ENCODE results near the gene IFNA8.
A peak's percentile ranks its signal among the peaks of the same experiment; 100 is the strongest.
"Not testable (repeated sequence)": the region's sequence is repeated elsewhere in the genome, so short reads cannot be mapped to it uniquely, and the experiment has no call there.

IFNA8 gene

GRCh38 chr9:21408817-21409216 is at the start of gene IFNA8:
IFNA8 (plus strand) TSS chr9:21409117; CDS start chr9:21409177, 60 bp downstream.
- H3K27me3 ChIP-seq: no peaks in the 10 kb centered on the region
- no peaks in the 10 kb centered on the region for H3K9me3 ChIP-seq
- no peak within 1 kb of the TSS for H3K4me3 ChIP-seq
- TF ChIP-seq Cebpa-rat (IDR thresholded peaks at IDR 0.05): no peak
- peak within 1 kb of the TSS; percentile 29; the same call in 1 of the 2 replicates for H3K4me2 ChIP-seq
- H3K9ac ChIP-seq: no peak within 1 kb of the TSS
- no peaks in the 10 kb centered on the region for H3K36me3 ChIP-seq
- H3K4me1 ChIP-seq: peaks cover 42% of the 10 kb centered on the region
- H4K20me1 ChIP-seq: no peaks in the 10 kb centered on the region
- 0 out of 2 replicates have a peak within 1 kb of the TSS, but pooled peaks have one; percentile 10 for H3K27ac ChIP-seq

DNA sequence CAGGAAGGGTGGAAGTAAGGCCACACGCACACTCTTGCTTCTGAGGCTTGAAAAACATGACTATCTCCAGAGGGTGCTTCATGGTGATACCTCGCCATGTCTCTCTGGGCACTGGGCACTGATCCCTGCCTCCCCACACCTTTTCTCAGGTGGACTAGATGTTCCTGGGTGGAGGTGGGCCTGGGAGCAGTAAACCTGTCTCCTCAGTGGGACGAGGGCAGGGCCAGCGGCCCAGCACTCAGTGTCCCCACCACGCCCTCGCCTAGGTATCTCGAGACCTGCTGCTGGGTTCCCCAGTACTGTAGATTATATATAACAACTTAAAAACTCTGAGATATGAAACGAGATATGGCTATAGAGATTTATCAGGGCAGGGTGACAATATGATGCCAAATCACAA is 46.6 kb upstream of the IFNA8 start:
- Histone ChIP-seq H3K36me3 (no peaks in the 10 kb centered on the region), H3K4me1 (peaks cover 21% of the 10 kb centered on the region), H3K9ac (no peak overlapping the region), H3K4me2 (no peak overlapping the region), H3K27ac (no peak overlapping the region), H3K9me3 (no peaks in the 10 kb centered on the region), H3K27me3 (no peaks in the 10 kb centered on the region), H4K20me1 (no peaks in the 10 kb centered on the region), H3K4me3 (no peak overlapping the region)
- no peak for TF ChIP-seq Cebpa-rat (IDR thresholded peaks at IDR 0.05)

GRCh38 chr9:21367169-21367568 is 41.7 kb upstream of the IFNA8 start:
- not testable (repeated sequence) for H3K36me3 ChIP-seq, H3K4me3 ChIP-seq, H3K27ac ChIP-seq, H3K4me1 ChIP-seq, H3K9ac ChIP-seq, H3K27me3 ChIP-seq, H3K4me2 ChIP-seq, H3K9me3 ChIP-seq, H4K20me1 ChIP-seq

- H3K4me2 ChIP-seq: no peak within 1 kb of the TSS
- no peak for TF ChIP-seq Cebpa-rat (IDR thresholded peaks at IDR 0.05)
- no peak within 1 kb of the TSS for H3K4me3 ChIP-seq
- H3K27ac ChIP-seq: no peak within 1 kb of the TSS
- H4K20me1 ChIP-seq: no peaks in the 10 kb centered on the region
- no peaks in the 10 kb centered on the region for H3K27me3 ChIP-seq
- no peaks in the 10 kb centered on the region for H3K36me3 ChIP-seq
- no peaks in the 10 kb centered on the region for H3K4me1 ChIP-seq
- H3K9me3 ChIP-seq: no peaks in the 10 kb centered on the region
- no peak within 1 kb of the TSS for H3K9ac ChIP-seq
Measured at GRCh38 chr9:21367957-21368356, 41.0 kb upstream of the IFNA8 start, which contains the start of gene IFNA13. IFNA13 (minus strand) TSS chr9:21368057; CDS start chr9:21368010, 47 bp downstream.

DNA sequence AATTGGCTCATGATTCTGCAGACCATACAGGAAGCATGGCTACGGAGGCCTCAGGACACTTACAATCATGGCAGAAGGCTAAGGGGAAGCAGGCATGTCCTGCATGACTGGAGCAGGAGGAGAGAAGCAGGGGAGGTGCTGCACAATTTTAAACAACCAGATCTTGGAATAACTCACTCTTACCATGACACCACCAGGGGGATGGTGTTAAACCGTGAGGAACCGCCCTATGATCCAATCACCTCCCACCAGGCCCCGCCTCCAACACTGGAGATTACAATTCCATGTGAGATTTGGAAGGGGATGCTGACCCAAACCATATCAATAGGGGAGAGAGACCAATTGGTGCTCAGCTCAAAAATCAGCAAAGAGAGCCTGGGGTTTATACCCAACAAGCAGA is 37.5 kb upstream of the IFNA8 start:
- not testable (repeated sequence) for H3K36me3 ChIP-seq, H3K27ac ChIP-seq, H3K4me3 ChIP-seq, H3K9me3 ChIP-seq, H4K20me1 ChIP-seq, H3K4me1 ChIP-seq, H3K9ac ChIP-seq, H3K4me2 ChIP-seq, H3K27me3 ChIP-seq

GRCh38 chr9:21381448-21382339 is 27.2 kb upstream of the IFNA8 start:
- Histone ChIP-seq H3K27me3 (no peaks in the 10 kb centered on the region), H3K9ac (no peak overlapping the region), H3K4me2 (peak overlapping the region; percentile 73), H4K20me1 (no peaks in the 10 kb centered on the region), H3K36me3 (no peaks in the 10 kb centered on the region), H3K4me1 (peaks cover 39% of the 10 kb centered on the region), H3K27ac (no peak overlapping the region), H3K9me3 (no peaks in the 10 kb centered on the region), H3K4me3 (peak overlapping the region; percentile 17; the same call in 1 of the 2 replicates)
- no peak for TF ChIP-seq Cebpa-rat (IDR thresholded peaks at IDR 0.05)

DNA sequence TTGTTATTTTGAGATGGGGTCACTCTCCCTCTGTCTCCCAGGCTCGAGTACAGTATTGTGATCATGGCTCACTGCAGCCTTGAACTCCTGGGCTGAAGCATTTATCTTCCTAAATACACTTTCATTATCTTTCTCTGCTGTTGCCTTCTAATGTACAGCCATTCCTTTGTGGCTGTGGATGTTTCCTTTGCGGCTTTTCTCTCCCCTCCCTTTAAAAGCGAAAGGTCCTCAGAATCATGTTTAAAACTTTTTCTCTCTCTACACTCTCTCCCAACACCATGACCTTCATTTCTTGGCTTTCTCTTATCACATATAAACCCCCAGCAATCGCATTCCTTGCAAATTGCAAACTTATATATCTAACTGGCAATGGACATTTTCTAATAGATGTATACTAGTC is 25.3 kb upstream of the IFNA8 start:
- Histone ChIP-seq H3K9me3 (no peaks in the 10 kb centered on the region), H3K4me3 (no peak overlapping the region), H3K36me3 (no peaks in the 10 kb centered on the region), H3K9ac (no peak overlapping the region), H3K4me2 (no peak overlapping the region), H3K27ac (no peak overlapping the region), H3K4me1 (peaks cover 37% of the 10 kb centered on the region), H4K20me1 (no peaks in the 10 kb centered on the region), H3K27me3 (no peaks in the 10 kb centered on the region)
- TF ChIP-seq Cebpa-rat (IDR thresholded peaks at IDR 0.05): no peak

GRCh38 chr9:21385131-21385670 is 23.7 kb upstream of the IFNA8 start, which contains the start of gene IFNA2:
IFNA2 (minus strand) TSS chr9:21385398; CDS start chr9:21385329, 69 bp downstream.
- peak within 1 kb of the TSS; percentile 51 for H3K4me2 ChIP-seq
- no peaks in the 10 kb centered on the region for H3K27me3 ChIP-seq
- H3K27ac ChIP-seq: no peak within 1 kb of the TSS
- H3K36me3 ChIP-seq: no peaks in the 10 kb centered on the region
- no peaks in the 10 kb centered on the region for H4K20me1 ChIP-seq
- peaks cover 28% of the 10 kb centered on the region for H3K4me1 ChIP-seq
- no peak for TF ChIP-seq Cebpa-rat (IDR thresholded peaks at IDR 0.05)
- H3K4me3 ChIP-seq: no peak within 1 kb of the TSS
- H3K9ac ChIP-seq: no peak within 1 kb of the TSS
- no peaks in the 10 kb centered on the region for H3K9me3 ChIP-seq

DNA sequence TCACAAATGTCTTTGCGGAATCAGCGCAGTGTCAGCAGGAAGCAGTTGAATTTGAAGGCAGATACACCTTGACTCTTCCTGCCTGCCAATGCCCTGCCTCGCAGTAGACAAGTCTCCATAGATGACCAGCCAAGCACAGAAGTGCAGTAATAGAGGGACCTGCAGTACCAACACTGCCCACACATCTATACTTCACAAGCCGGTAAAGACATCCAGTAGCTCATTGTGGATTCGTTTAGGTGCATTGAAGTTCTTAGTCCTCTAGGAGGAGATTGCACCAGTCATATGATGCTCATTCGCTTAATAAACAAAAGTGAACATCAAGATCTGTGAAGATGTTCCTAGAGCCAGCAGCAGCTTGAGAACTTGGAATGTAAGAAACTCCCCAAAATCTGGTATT is 16.6 kb upstream of the IFNA8 start:
- H3K9me3 ChIP-seq: no peaks in the 10 kb centered on the region
- H3K9ac ChIP-seq: no peak overlapping the region
- no peak overlapping the region for H3K4me3 ChIP-seq
- H4K20me1 ChIP-seq: no peaks in the 10 kb centered on the region
- H3K27me3 ChIP-seq: no peaks in the 10 kb centered on the region
- H3K36me3 ChIP-seq: no peaks in the 10 kb centered on the region
- TF ChIP-seq Cebpa-rat (IDR thresholded peaks at IDR 0.05): no peak
- no peak overlapping the region for H3K4me2 ChIP-seq
- peaks cover 4% of the 10 kb centered on the region; the same call in 1 of the 2 replicates for H3K4me1 ChIP-seq
- H3K27ac ChIP-seq: no peak overlapping the region

All from BLaER1 (cell line).